Breast epithelium (tissue), 4 donors: ENCODE data around the gene CCL18. TPM values are rescaled to one million over a fixed set of nuclear protein-coding genes. Genes with fewer than 3 reads are reported as not detected.
"Not testable (repeated sequence)": the region's sequence is repeated elsewhere in the genome, so short reads cannot be mapped to it uniquely, and the experiment has no call there.

Experiments used
- DNase-seq, 2 donors: peaks; one replicate each; pipeline ENCODE4 v3.0.0-alpha.2; 2019; ENCODE audit warnings: low spot score in 2 of 2
- H3K27ac ChIP-seq, 2 donors: fragments of 200-600 bp; sonication (generic) in 1 of 2; one replicate each; pipeline ENCODE4 v1.5.1; 2016 to 2019; ENCODE audit warnings: mild to moderate bottlenecking in 1 of 2
- H3K27me3 ChIP-seq, 2 donors: fragments of 200-600 bp; sonication (generic) in 1 of 2; one replicate each; pipeline versions ENCODE4 v1.5.1 to v1.6.0; 2017 to 2019; ENCODE audit warnings: control low read depth in 1 of 2, mild to moderate bottlenecking in 1 of 2
- H3K36me3 ChIP-seq: fragments of 200-600 bp; one replicate; pipeline ENCODE4 v1.5.1; 2019
- H3K4me1 ChIP-seq, 2 donors: fragments of 200-600 bp; sonication (generic); one replicate each; pipeline ENCODE4 v1.5.1; 2016 to 2019; ENCODE audit warnings: control low read depth in 1 of 2
- H3K4me3 ChIP-seq, 3 donors: fragments of 200-600 bp; sonication (generic); 1 replicate in 2 of 3; 2 replicates in 1 of 3; pipeline ENCODE4 v1.5.1; 2016 to 2019; ENCODE audit warnings: mild to moderate bottlenecking in 3 of 3, moderate library complexity in 2 of 3
- H3K9me3 ChIP-seq, 2 donors: fragments of 200-600 bp; sonication (generic) in 1 of 2; one replicate each; pipeline ENCODE4 v1.5.1; 2016 to 2019; ENCODE audit warnings: control low read depth in 1 of 2
- CTCF ChIP-seq, 3 donors: fragments of 450-650 bp; IDR thresholded peaks; one replicate each; pipeline ENCODE4 v1.5.1; 2016 to 2017; ENCODE audit warnings: antibody characterized with exemption in 3 of 3, mild to moderate bottlenecking in 3 of 3, moderate library complexity in 3 of 3
- POLR2A ChIP-seq: fragments of 450-650 bp; IDR thresholded peaks from one replicate; pipeline ENCODE4 v1.6.1; 2016; ENCODE audit warnings: antibody characterized with exemption, mild to moderate bottlenecking, moderate library complexity
- POLR2AphosphoS5 ChIP-seq, 3 donors: sonication (generic); formaldehyde crosslinking; IDR thresholded peaks; one replicate each; pipeline ENCODE4 v1.6.1; 2017; ENCODE audit warnings: antibody characterized with exemption in 3 of 3
- intact Hi-C: fragments of 100-400 bp; cut with DNase I; formaldehyde crosslinking; loops from one replicate; pipeline ENCODE4 v1.15.1; 2023; ENCODE audit warnings: low total_unique reads
- total RNA-seq, 3 donors: library from RNA; depleted of rRNA; stranded (reverse); fragments of >200 nt; gene quantifications; one replicate each; pipeline ENCODE4 v1.1.0, GENCODE V29; 2016

Gene CCL18
- total RNA-seq, 3 donors from 2014 or later, result 1.3 to 116 TPM; not detected in 1

- no peak for TF ChIP-seq POLR2AphosphoS5 (IDR thresholded peaks at IDR 0.05)
- TF ChIP-seq POLR2A, result no peak
- no peak for TF ChIP-seq CTCF (IDR thresholded peaks at IDR 0.05)
- Histone ChIP-seq H3K9me3 (no peaks in the 10 kb centered on the region), H3K27me3 (no peaks in the 10 kb centered on the region), H3K4me1 (no peaks in the 10 kb centered on the region), H3K4me3 (no peak overlapping the region), H3K36me3 (no peaks in the 10 kb centered on the region), H3K27ac (no peak overlapping the region)
- intact Hi-C loops, result no loop called here
- DNase-seq, result no peak
Observed at GRCh38 chr17:36069136-36069535, 5.1 kb downstream of the CCL18 start.

- Histone ChIP-seq H3K9me3 (no peaks in the 10 kb centered on the region), H3K27ac (no peak overlapping the region)
- intact Hi-C loops, result no loop called here
Observed at GRCh38 chr17:36070427-36070826, 6.4 kb downstream of the CCL18 start.

GRCh38 chr17:36071751-36072150 is 7.7 kb downstream of the CCL18 start:
- no peak for TF ChIP-seq POLR2A
- TF ChIP-seq CTCF (IDR thresholded peaks at IDR 0.05), result no peak
- H3K4me3 ChIP-seq, result no peak overlapping the region
- no peaks in the 10 kb centered on the region for H3K27me3 ChIP-seq
- DNase-seq, result no peak
- no peak overlapping the region for H3K27ac ChIP-seq
- H3K36me3 ChIP-seq, result no peaks in the 10 kb centered on the region
- H3K9me3 ChIP-seq, result no peaks in the 10 kb centered on the region
- H3K4me1 ChIP-seq, result no peaks in the 10 kb centered on the region
- intact Hi-C loops, result no loop called here

More at GRCh38 chr17:36070427-36070826, 6.4 kb downstream of the CCL18 start:
- no peak for DNase-seq
- Histone ChIP-seq H3K4me1 (no peaks in the 10 kb centered on the region), H3K4me3 (no peak overlapping the region), H3K27me3 (no peaks in the 10 kb centered on the region), H3K36me3 (no peaks in the 10 kb centered on the region)
- no peak for TF ChIP-seq POLR2A
- no peak for TF ChIP-seq POLR2AphosphoS5 (IDR thresholded peaks at IDR 0.05)
- TF ChIP-seq CTCF (IDR thresholded peaks at IDR 0.05), result no peak

GRCh38 chr17:36072431-36073121 is 8.5 kb downstream of the CCL18 start:
- TF ChIP-seq CTCF (IDR thresholded peaks at IDR 0.05), result peak in 1 of 3 donors; percentile 36
- TF ChIP-seq POLR2AphosphoS5 (IDR thresholded peaks at IDR 0.05), result no peak
- intact Hi-C loops, result no loop called here
- Histone ChIP-seq H3K4me1 (no peaks in the 10 kb centered on the region), H3K4me3 (no peak overlapping the region), H3K27me3 (no peaks in the 10 kb centered on the region), H3K27ac (no peak overlapping the region), H3K36me3 (no peaks in the 10 kb centered on the region), H3K9me3 (peaks cover 0 to 6% of the 10 kb centered on the region in 2 donors)
- DNase-seq, result no peak

- Histone ChIP-seq H3K9me3 (peaks cover 0 to 7% of the 10 kb centered on the region in 2 donors), H3K36me3 (no peaks in the 10 kb centered on the region), H3K27me3 (no peaks in the 10 kb centered on the region), H3K27ac (no peak overlapping the region), H3K4me3 (no peak overlapping the region), H3K4me1 (no peaks in the 10 kb centered on the region)
- TF ChIP-seq POLR2A, result no peak
- TF ChIP-seq POLR2AphosphoS5 (IDR thresholded peaks at IDR 0.05), result no peak
- TF ChIP-seq CTCF (IDR thresholded peaks at IDR 0.05), result no peak
- no peak for DNase-seq
- intact Hi-C loops, result no loop called here
Observed at GRCh38 chr17:36074365-36074764, 10.3 kb downstream of the CCL18 start.

GRCh38 chr17:36081681-36082471 is 17.8 kb downstream of the CCL18 start:
- not testable (repeated sequence) for DNase-seq, H3K36me3 ChIP-seq, H3K27ac ChIP-seq, H3K4me1 ChIP-seq, H3K9me3 ChIP-seq, H3K27me3 ChIP-seq, H3K4me3 ChIP-seq
- intact Hi-C loops, result loop anchor here (5.0 kb wide), 1 partner anchor 1925 kb away; no protein-coding TSS in a partner anchor

GRCh38 chr17:36082482-36083120 is 18.5 kb downstream of the CCL18 start:
- H3K4me3 ChIP-seq, H3K27ac ChIP-seq, H3K9me3 ChIP-seq, H3K27me3 ChIP-seq, H3K36me3 ChIP-seq, H3K4me1 ChIP-seq: not testable (repeated sequence)
- peak in 1 of 2 donors; percentile 23 for DNase-seq
- intact Hi-C loops, result loop anchor here (5.0 kb wide), 1 partner anchor 1925 kb away; no protein-coding TSS in a partner anchor
